Measurements from ENCODE around the gene NCK1. TPM values are rescaled to one million over a fixed set of nuclear protein-coding genes. Genes with fewer than 3 reads are reported as not detected.

NCK1 gene
- polyA plus RNA-seq, 2 of the 4 experiments (the other 2 are of a cell fraction): 30.2 to 60.8 TPM

- no peaks in the 10 kb centered on the region for H3K9me3 ChIP-seq
- DNase-seq (ENCODE audit: low read depth in 1 of 2, low spot score in 1 of 2): no peak
- ATAC-seq: peak in 1 of 2 experiments; percentile 35; a peak in 1 of 6 replicates
- TF ChIP-seq RFX5 (IDR thresholded peaks at IDR 0.05) (no peak), KDM5A (IDR thresholded peaks at IDR 0.05) (no peak), BCL3 (IDR thresholded peaks at IDR 0.05) (no peak), CBX2 (IDR thresholded peaks at IDR 0.05; ENCODE audit: borderline replicate concordance, low read depth) (no peak), HDAC2 (IDR thresholded peaks at IDR 0.05) (no peak), JUN (IDR thresholded peaks at IDR 0.05) (no peak)
- no peak for FAIRE-seq
- peaks cover 47% of the 10 kb centered on the region for H3K4me1 ChIP-seq
- CTCF ChIA-PET: no interaction called here
- H3K4me2 ChIP-seq: peak overlapping the region; percentile 76
- WGBS (ENCODE audit: missing lambda C conversion rate): 35% methylated on average over 1 of the region's 1 CpG
- POLR2A ChIA-PET: no interaction called here
- peak overlapping the region in 1 of 2 experiments; percentile 80; a peak in 3 of 6 replicates for H3K27ac ChIP-seq
- no peak overlapping the region for H3K4me3 ChIP-seq
These were observed 71.2 kb downstream of the NCK1 start for GRCh38 chr3:136932978-136933772.

GRCh38 chr3:136937175-136937574 lies 75.2 kb downstream of the NCK1 start:
- H3K4me2 ChIP-seq: no peak overlapping the region
- no peak overlapping the region for H3K27ac ChIP-seq
- POLR2A ChIA-PET: no interaction called here

GRCh38 chr3:136937851-136938250 lies 75.8 kb downstream of the NCK1 start:
- 27% methylated on average over 2 of the region's 2 CpGs for WGBS (ENCODE audit: missing lambda C conversion rate)
- FAIRE-seq: no peak
- ChIA-PET CTCF (no interaction called here), POLR2A (no interaction called here)
- ATAC-seq: no peak
- TF ChIP-seq CHD4 (IDR thresholded peaks at IDR 0.05; ENCODE audit: borderline replicate concordance) (no peak), RNF2 (IDR thresholded peaks at IDR 0.05; ENCODE audit: borderline replicate concordance, low read depth) (no peak), FOSL2 (IDR thresholded peaks at IDR 0.05) (no peak), FOSL2 (CRISPR knock-in tag; IDR thresholded peaks at IDR 0.05) (no peak), MAX (IDR thresholded peaks at IDR 0.05) (no peak), HOXB5 (CRISPR knock-in tag; IDR thresholded peaks at IDR 0.05) (no peak), NFE2L2 (conservative IDR thresholded peaks at IDR 0.05; ENCODE audit: low read length) (no peak), TFCP2L1 (CRISPR knock-in tag; IDR thresholded peaks at IDR 0.05) (no peak), EP300 (IDR thresholded peaks at IDR 0.05) (no peak)
- Histone ChIP-seq H3K9me3 (no peaks in the 10 kb centered on the region), H3K27ac (no peak overlapping the region), H3K4me3 (no peak overlapping the region), H3K4me1 (peaks cover 33% of the 10 kb centered on the region), H3K4me2 (no peak overlapping the region)
- DNase-seq (ENCODE audit: low read depth in 1 of 2, low spot score in 1 of 2): no peak

More at GRCh38 chr3:136937175-136937574, 75.2 kb downstream of the NCK1 start:
- ATAC-seq (no peak), DNase-seq (ENCODE audit: low read depth in 1 of 2, low spot score in 1 of 2) (no peak), FAIRE-seq (no peak)
- CTCF ChIA-PET: no interaction called here
- H3K4me3 ChIP-seq: no peak overlapping the region
- 77% methylated on average over 1 of the region's 1 CpG for WGBS (ENCODE audit: missing lambda C conversion rate)
- TF ChIP-seq EHF (CRISPR knock-in tag; IDR thresholded peaks at IDR 0.05) (no peak), HEYL (CRISPR knock-in tag; IDR thresholded peaks at IDR 0.05) (no peak), NPAS2 (CRISPR knock-in tag; IDR thresholded peaks at IDR 0.05; ENCODE audit: borderline replicate concordance) (no peak), ESRRA (IDR thresholded peaks at IDR 0.05; ENCODE audit: borderline replicate concordance, low read length) (no peak), MAZ (IDR thresholded peaks at IDR 0.05; ENCODE audit: borderline replicate concordance, low read depth, low read length) (no peak), KDM5A (IDR thresholded peaks at IDR 0.05) (no peak), SREBF2 (IDR thresholded peaks at IDR 0.05) (no peak), RARB (CRISPR knock-in tag; IDR thresholded peaks at IDR 0.05) (no peak), PBX3 (IDR thresholded peaks at IDR 0.05) (no peak), GATA3 (IDR thresholded peaks at IDR 0.05; ENCODE audit: borderline replicate concordance) (no peak), BHLHE40 (IDR thresholded peaks at IDR 0.05; ENCODE audit: low read depth, low read length) (no peak), RCOR1 (IDR thresholded peaks at IDR 0.05; ENCODE audit: low read depth, low read length) (no peak), RFX5 (IDR thresholded peaks at IDR 0.05) (no peak), CHD2 (IDR thresholded peaks at IDR 0.05; ENCODE audit: low read length, partially characterized antibody) (no peak), ZNF302 (CRISPR knock-in tag; IDR thresholded peaks at IDR 0.05) (no peak), CEBPB (IDR thresholded peaks at IDR 0.05) (no peak), HOXA7 (CRISPR knock-in tag; IDR thresholded peaks at IDR 0.05) (no peak)
- no peaks in the 10 kb centered on the region for H3K9me3 ChIP-seq
- H3K4me1 ChIP-seq: peaks cover 35% of the 10 kb centered on the region

All from A549 (cell line).